Esophagus muscularis mucosa (tissue), 3 donors: ENCODE measurements around the gene SMIM11.

ENCODE experiments used
- POLR2A ChIP-seq: fragments of 450-650 bp; IDR thresholded peaks from one replicate; pipeline ENCODE4 v1.6.1; 2017; ENCODE audit warnings: antibody characterized with exemption, moderate library complexity, mild to moderate bottlenecking, low read depth
- TF ChIP-seq, protein P1 (sequence below), 3 experiments: fragments of 200-600 bp in 2 of 3; fragments of 450-650 bp in 1 of 3; sonication (generic) in 2 of 3; IDR thresholded peaks; one replicate each; pipeline ENCODE4 v1.5.1; 2017 to 2019; ENCODE audit warnings: antibody characterized with exemption in 3 of 3, mild to moderate bottlenecking in 2 of 3, moderate library complexity in 1 of 3

DNA sequence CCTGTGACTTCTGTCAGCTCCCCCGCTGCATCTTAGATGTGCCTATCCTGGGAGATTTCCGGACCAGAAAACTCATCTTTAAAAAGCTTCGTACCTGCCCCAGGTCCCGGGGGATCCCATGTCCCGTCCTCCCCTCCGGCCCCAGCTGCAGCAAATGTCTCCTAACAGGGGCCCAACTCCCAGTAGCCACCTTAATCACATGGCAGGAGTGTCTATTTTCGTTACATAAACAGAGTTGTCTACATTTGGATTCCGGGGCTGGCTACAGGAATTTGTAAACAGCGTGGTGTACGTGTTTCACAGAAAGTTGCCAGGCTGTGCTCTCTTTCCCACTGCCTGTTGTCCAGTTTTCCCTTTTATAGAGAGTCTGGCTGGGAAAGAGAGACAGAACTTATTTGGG lies 29.4 kb upstream of the SMIM11 start:
- TF ChIP-seq, protein P1, sequence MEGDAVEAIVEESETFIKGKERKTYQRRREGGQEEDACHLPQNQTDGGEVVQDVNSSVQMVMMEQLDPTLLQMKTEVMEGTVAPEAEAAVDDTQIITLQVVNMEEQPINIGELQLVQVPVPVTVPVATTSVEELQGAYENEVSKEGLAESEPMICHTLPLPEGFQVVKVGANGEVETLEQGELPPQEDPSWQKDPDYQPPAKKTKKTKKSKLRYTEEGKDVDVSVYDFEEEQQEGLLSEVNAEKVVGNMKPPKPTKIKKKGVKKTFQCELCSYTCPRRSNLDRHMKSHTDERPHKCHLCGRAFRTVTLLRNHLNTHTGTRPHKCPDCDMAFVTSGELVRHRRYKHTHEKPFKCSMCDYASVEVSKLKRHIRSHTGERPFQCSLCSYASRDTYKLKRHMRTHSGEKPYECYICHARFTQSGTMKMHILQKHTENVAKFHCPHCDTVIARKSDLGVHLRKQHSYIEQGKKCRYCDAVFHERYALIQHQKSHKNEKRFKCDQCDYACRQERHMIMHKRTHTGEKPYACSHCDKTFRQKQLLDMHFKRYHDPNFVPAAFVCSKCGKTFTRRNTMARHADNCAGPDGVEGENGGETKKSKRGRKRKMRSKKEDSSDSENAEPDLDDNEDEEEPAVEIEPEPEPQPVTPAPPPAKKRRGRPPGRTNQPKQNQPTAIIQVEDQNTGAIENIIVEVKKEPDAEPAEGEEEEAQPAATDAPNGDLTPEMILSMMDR (IDR thresholded peaks at IDR 0.05), result no peak
- no peak for TF ChIP-seq POLR2A
